ENCODE data around the gene DGKB.

Gene DGKB

GRCh38 chr7:14271441-14271840 lies 631.1 kb downstream of the DGKB start:
- DNase-seq, result no peak

DNA sequence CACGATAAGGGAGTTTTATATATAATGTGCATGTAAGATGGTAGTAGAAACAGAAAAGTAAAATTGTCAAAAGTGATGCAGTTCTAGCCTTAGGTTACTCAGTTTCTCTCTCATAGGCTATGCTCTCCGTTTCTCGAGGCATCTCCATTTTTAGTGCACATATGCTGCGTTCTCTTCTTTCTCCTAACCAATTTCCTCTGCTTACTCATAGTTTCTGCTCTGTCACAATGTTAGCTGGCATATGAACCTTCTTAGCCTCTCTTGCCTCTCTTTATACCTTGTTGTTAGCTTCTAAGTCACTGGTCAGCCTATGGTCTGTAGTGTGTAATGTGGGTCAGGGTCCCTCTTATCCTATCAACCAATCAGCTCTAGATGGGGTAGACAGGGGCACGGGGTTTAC lies 632.5 kb downstream of the DGKB start:
- no peak for DNase-seq

DNA sequence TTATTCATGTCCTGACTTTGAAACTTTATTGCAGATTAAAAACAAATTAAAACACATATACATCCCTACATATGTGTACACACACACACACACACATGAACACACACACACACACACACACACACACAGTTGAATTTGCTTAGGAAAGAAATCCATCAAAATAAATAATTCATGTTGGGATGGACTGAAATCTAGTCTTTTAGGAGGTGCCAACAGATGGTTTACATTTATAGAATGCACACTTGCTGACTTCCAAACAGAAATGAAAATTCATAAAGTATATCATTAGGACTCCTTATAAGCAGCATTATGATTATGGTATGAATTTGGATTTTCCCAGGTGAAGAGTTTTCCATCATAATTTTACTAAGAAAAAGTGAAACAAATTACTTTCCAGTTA lies 642.5 kb downstream of the DGKB start:
- DNase-seq, result no peak

GRCh38 chr7:14258861-14259260 lies 643.7 kb downstream of the DGKB start:
- no peak for DNase-seq

- DNase-seq, result no peak
Measured at GRCh38 chr7:14258441-14258840, 644.1 kb downstream of the DGKB start.

DNA sequence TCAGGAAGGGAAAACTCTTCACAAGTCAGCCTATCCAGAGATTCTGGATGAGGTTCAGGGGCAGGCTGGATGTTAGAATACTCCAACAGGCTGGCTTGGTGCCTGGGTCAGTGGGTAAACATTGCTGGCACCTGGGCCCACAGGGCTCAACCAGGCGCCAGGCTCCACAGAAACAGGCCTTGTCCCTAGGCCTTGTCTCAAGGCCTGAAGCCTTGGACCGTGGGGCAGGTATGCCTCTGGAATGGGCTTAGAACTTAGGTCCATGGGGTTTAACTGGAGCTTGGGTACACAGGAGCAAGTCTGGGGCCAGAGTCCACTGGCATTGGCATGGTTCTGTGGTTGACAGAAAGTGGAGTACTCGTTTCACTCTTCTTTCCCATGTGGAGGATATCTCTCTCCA lies 650.1 kb downstream of the DGKB start:
- DNase-seq, result no peak

DNA sequence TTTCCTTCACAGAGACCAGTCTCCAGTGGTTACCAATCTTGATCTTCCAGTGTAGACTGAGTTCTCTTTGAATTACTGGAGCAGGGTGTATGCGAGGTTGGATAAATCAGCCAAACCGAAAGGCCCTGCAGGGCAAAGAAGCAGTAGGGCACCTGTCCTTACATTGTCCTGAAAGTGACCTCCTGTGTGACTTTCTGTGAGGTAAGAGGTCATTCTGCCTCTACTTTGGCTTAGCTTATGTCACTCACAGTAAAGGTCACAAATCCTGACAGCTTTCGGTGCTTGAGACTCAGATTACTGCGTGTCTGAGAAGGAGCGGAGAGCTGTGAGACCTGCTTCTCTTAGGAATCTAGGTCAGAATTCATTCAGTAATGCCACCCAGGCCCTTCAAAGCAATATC lies 660.4 kb downstream of the DGKB start:
- no peak for DNase-seq

DNA sequence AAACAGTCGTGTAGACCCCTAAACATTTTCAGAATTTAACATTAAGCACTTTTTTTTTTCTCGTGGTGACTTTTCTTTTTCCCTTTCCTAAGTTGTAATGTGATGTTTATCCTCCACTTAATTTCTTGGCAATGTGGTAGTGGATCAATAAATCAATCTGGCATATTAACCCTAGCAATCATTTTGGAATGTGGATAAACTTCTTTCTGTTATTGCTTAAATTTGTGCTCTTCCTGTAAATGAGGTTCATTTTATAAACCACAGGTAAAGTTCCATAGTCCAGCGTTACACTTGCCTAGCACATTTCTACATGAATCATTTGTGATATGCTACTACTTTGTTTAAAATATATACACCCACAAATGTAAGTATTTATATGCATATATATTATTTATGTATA lies 665.7 kb downstream of the DGKB start:
- no peak for DNase-seq

DNA sequence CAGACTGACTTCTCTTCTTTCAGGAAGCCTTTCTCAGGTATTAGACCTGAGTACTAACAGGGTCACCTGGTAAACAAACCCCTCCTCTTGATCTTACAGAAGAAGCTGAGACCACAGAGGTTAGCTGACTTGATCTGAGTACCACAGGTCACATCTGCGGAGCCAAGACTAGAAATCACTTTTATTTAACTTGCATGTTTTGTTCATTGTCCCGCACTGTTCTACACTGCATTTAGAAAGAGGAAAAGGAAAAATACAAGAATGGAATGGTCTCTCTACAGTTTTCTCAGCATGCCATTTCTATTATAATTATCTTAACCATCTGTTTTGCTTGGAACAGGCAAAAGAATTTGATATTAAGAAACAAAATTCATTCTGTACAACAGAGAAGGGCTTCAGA lies 667.5 kb downstream of the DGKB start:
- no peak for DNase-seq

GRCh38 chr7:14233868-14234369 lies 668.6 kb downstream of the DGKB start:
- no peak for DNase-seq

DNA sequence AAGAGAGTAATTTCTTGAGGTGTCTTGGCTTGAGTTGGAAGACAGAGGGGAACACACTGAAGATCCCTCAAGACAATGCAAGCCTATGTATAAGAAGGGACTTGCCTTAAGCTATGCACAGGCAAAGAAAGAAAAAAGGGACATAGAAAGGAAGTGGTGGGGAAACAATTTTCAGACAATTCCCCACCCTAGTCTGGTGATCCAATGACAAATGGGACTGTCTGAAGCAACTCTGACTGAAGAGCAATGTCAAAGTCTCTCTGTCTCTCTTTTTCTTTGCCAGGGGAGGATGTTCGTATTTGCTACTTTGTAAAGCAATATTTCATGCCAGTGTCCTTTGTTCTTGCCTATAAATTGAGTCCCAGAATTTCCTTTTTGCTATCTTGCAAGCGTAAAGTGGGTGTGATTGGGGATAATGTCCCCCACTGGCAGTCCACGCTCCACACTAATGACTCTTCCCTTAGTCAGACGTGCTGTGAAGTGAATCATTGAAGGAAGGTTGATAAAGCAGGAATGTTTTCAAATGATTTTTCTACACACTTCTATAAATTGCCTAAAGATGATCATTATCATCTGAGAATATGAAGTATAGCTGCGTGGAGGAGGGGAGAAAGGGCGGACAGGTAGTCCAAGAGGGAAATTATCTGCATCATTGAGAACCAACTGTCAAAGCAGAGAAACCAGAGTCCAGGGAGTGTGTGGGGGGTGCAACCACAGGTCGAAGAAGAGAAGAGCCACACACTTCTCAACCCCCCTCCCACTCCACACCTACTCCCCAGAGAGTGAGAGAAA lies 669.3 kb downstream of the DGKB start:
- DNase-seq, result no peak

GRCh38 chr7:14229047-14229446 lies 673.5 kb downstream of the DGKB start:
- DNase-seq, result no peak

GRCh38 chr7:14228341-14228740 lies 674.2 kb downstream of the DGKB start:
- no peak for DNase-seq

- DNase-seq, result no peak
Measured at GRCh38 chr7:14226126-14226525, 676.4 kb downstream of the DGKB start.

DNA sequence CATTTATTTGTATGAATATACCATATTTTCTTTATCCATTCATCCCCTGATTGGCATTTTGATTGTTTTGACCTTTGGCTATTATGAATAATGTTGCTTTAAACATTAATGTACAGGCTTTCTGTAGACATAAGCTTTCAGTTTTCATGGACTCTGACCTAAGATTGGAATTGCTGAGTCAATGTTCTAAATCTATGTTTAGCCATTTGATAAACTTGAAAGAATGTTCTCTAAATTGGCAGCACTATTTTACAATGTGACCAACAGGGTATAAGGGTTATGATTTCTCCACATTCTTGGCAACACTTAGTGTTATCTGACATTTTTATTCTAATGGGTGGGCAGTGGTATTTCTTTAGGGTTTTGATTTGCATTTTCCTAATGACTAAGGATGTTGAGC lies 683.4 kb downstream of the DGKB start:
- no peak for DNase-seq

DNA sequence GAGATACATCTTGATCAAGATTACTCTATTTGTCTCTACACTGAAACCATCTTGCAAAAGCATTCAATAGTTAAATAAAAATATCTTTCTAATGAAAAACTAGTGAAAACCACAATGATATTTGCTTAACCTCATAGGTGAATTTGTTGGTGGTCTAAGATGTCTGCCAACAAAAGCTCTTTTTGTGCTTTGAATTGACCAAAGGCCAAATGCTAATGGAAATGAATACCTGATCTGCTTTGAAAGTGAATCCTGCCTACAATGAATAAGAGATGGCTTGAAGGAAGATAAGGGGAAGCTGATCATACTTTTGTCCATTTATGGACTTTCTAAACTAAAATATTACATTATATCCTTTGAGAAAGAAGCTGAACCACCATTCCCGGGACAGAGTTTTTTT lies 684.2 kb downstream of the DGKB start:
- no peak for DNase-seq

GRCh38 chr7:14209896-14210484 lies 692.6 kb downstream of the DGKB start:
- no peak for DNase-seq

GRCh38 chr7:14207711-14208110 lies 694.8 kb downstream of the DGKB start:
- no peak for DNase-seq

DNA sequence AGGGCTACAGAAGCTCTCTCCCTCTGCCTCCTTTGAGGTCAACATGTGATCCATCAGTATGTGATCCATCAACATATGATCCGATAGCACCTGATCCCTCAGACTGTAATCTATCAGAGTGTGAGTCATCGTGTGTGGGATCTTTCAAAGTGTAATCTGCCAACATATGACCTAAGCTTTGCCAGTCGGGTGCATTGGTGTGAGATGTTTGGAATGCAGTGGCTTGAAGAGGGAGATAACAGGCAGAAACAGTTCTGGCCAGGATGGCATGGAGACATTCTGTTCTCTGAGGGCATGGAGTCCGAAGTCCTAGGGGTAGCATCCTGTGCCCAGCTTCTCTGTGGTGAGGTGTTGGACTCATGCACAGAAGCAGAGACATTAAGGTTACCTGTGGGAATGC lies 695.4 kb downstream of the DGKB start:
- DNase-seq, result no peak

- no peak for DNase-seq
Measured at GRCh38 chr7:14206121-14206520, 696.4 kb downstream of the DGKB start.

DNA sequence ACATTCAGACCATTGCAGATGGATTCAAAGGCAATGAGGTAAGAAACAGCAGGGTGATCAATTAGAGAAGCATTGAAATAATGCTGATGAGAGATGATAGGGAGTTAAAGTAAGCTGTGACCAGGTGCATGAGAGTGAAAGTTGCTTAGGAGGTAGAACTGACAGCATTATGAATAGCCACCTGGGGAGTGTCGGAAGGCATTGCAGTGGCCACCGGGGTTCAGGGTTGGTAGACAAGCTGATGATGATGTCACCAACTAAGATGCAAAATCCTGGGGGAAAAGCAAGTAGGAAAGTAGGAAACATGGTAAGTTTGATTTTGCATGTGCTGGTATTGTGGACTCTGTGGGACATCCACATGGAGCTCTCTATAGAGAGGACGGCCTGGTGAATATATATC lies 701.2 kb downstream of the DGKB start:
- no peak for DNase-seq

DNA sequence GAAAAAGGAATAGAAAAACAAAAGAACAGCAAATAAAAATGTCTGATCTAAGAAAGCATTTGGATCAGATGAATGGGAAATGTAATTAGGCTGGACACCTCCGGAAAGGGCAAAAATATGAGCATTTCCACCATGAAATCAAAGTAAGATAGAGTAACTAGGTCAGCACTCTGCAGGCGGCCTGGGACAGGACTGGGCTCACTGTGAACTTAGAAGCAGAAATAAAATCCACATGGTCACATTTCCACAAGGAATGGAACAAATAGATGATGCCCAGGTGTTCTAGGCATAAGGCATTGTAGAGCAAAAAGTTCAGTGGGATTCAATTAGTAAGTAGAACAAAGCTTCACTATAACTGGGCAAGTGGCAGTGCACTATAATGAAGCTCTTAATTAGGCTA lies 703.2 kb downstream of the DGKB start:
- no peak for DNase-seq

GRCh38 chr7:14197280-14197679 lies 705.3 kb downstream of the DGKB start:
- peak; percentile 50 for DNase-seq

DNA sequence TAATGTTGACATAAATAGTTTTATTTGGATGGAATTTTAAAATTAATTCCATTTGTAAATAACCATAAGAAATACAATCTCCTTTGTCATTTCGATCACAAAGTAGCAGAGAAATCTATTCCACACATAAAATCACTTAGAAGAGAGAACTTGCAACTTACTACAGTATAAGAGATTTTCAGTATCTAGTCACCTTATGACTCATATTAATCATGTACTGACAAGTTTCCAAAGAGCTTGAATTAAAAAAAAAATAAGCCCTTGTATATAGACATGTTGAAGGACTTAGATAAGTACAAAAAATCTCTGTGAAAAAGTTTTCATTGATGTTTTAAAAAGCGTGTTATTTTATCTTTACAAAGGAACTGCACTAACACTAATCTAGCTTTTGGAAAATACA lies 706.0 kb downstream of the DGKB start:
- DNase-seq, result no peak

DNA sequence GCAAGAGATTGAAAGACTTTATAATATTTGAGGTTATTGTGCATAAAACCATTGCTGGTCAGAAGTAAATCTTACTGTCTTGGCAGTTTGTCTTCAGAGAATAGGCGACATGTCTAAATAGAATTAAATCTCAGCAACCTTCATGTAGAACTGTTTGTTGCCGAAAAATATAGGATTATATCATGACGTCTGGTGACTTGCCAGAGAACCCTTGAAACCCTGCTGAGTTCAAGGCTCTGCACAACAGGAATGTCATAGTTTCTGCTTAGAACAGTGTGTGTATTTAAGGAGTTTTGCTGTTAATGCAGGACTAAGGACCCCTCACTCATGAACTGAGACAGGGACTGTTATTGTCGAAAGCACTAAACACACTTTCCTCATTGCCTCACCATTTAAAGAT lies 706.7 kb downstream of the DGKB start:
- no peak for DNase-seq
